ENCODE data around the gene TREML4.

TREML4 gene

DNA sequence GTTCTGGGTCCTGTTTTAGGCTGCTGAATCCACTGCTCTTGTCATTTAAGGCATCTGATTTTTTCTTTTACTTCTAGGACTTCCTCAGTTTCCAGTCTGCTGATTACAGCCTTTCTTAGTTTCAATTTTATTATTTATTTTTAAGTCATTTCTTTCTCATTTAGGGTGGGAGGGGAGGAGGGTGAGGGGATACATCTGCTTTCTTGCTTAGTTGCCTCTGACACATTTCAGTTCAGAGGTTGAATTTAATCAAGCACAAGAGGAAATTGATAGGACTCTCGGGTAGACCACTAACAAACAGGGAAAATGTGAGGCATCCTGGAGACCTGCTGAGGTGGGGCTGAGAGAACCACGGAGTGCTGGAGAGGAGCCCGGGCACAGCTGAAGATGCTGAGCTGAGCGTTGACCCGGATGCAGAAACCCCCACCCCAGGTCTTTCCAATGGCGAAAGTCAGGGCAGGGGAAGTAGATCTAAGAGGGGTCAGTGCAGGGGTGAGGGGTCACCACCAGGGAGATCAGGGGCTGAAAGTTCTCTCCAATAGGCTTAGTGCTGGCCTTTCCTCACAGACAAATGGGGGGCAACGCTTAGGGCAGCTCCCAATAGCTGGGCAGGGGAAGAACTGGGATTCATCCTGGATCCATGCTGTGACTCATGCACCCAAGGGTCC is 19.6 kb upstream of the TREML4 start:
- no peak overlapping the region for H3K4me3 ChIP-seq (ENCODE audit: low read depth, low read length)
- H3K27me3 ChIP-seq (ENCODE audit: insufficient read depth, low read depth, severe bottlenecking) = peaks cover 8% of the 10 kb centered on the region
- TF ChIP-seq, protein P1, sequence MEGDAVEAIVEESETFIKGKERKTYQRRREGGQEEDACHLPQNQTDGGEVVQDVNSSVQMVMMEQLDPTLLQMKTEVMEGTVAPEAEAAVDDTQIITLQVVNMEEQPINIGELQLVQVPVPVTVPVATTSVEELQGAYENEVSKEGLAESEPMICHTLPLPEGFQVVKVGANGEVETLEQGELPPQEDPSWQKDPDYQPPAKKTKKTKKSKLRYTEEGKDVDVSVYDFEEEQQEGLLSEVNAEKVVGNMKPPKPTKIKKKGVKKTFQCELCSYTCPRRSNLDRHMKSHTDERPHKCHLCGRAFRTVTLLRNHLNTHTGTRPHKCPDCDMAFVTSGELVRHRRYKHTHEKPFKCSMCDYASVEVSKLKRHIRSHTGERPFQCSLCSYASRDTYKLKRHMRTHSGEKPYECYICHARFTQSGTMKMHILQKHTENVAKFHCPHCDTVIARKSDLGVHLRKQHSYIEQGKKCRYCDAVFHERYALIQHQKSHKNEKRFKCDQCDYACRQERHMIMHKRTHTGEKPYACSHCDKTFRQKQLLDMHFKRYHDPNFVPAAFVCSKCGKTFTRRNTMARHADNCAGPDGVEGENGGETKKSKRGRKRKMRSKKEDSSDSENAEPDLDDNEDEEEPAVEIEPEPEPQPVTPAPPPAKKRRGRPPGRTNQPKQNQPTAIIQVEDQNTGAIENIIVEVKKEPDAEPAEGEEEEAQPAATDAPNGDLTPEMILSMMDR (IDR thresholded peaks at IDR 0.05; ENCODE audit: low read depth, low read length) = no peak
- H3K27ac ChIP-seq = no peak overlapping the region
- no peaks in the 10 kb centered on the region for H3K9me3 ChIP-seq (ENCODE audit: severe bottlenecking)
- no peaks in the 10 kb centered on the region for H3K36me3 ChIP-seq
- DNase-seq = no peak

GRCh38 chr6:41209547-41210320 is 18.4 kb upstream of the TREML4 start:
- Histone ChIP-seq H3K27ac (no peak overlapping the region), H3K27me3 (ENCODE audit: insufficient read depth, low read depth, severe bottlenecking) (peaks cover 8% of the 10 kb centered on the region), H3K4me3 (ENCODE audit: low read depth, low read length) (no peak overlapping the region), H3K9me3 (ENCODE audit: severe bottlenecking) (peaks cover 5% of the 10 kb centered on the region), H3K36me3 (no peaks in the 10 kb centered on the region)
- DNase-seq = no peak
- TF ChIP-seq, protein P1 (IDR thresholded peaks at IDR 0.05; ENCODE audit: low read depth, low read length) = no peak

- peaks cover 8% of the 10 kb centered on the region for H3K27me3 ChIP-seq (ENCODE audit: insufficient read depth, low read depth, severe bottlenecking)
- no peak overlapping the region for H3K27ac ChIP-seq
- H3K9me3 ChIP-seq (ENCODE audit: severe bottlenecking) = peaks cover 8% of the 10 kb centered on the region
- TF ChIP-seq, protein P1 (IDR thresholded peaks at IDR 0.05; ENCODE audit: low read depth, low read length) = no peak
- H3K36me3 ChIP-seq = no peaks in the 10 kb centered on the region
- DNase-seq = no peak
- no peak overlapping the region for H3K4me3 ChIP-seq (ENCODE audit: low read depth, low read length)
These were observed 13.4 kb upstream of the TREML4 start for GRCh38 chr6:41214559-41215238.

GRCh38 chr6:41215777-41216176 is 12.4 kb upstream of the TREML4 start:
- H3K27me3 ChIP-seq (ENCODE audit: insufficient read depth, low read depth, severe bottlenecking) = peaks cover 8% of the 10 kb centered on the region
- peaks cover 14% of the 10 kb centered on the region for H3K9me3 ChIP-seq (ENCODE audit: severe bottlenecking)
- DNase-seq = no peak
- H3K27ac ChIP-seq = no peak overlapping the region
- H3K36me3 ChIP-seq = no peaks in the 10 kb centered on the region
- H3K4me3 ChIP-seq (ENCODE audit: low read depth, low read length) = no peak overlapping the region
- TF ChIP-seq, protein P1 (IDR thresholded peaks at IDR 0.05; ENCODE audit: low read depth, low read length) = no peak

- Histone ChIP-seq H3K4me3 (ENCODE audit: low read depth, low read length) (no peak overlapping the region), H3K27me3 (ENCODE audit: insufficient read depth, low read depth, severe bottlenecking) (peaks cover 6% of the 10 kb centered on the region), H3K36me3 (no peaks in the 10 kb centered on the region), H3K9me3 (ENCODE audit: severe bottlenecking) (peaks cover 14% of the 10 kb centered on the region), H3K27ac (no peak overlapping the region)
- TF ChIP-seq, protein P1 (IDR thresholded peaks at IDR 0.05; ENCODE audit: low read depth, low read length) = no peak
- no peak for DNase-seq
These were observed 11.5 kb upstream of the TREML4 start for GRCh38 chr6:41216616-41217015.

Data from WERI-Rb-1 (cell line).